ENCODE results near the gene OMA1. TPM values are rescaled to one million over a fixed set of nuclear protein-coding genes. Genes with fewer than 3 reads are reported as not detected.

OMA1 gene
- total and polyA plus RNA-seq, 10 of the 15 experiments (the other 5 are each of a cell fraction or from before 2014, with no cell fraction given) = 23.6 to 67.1 (median 47.1) TPM

DNA sequence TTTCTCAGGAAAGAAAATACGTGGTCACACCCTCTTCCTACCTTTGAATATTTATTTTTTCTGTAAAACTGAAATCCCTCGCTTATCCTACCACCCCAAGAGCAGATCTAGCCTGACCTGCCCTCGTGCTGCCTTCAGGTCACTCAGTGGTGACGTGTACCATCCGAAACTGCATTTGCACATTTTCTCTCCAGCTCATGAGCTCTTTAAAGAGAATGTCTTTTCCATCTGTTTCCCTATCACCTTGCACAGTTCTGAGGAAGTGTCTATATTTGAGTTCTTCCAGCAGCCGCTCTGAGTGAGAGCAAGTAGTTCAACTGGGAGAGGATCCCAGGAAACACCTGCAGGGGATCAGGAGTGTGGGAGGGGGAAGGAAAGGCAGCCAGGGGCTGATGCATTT is 91.7 kb downstream of the OMA1 start:
- H3K79me2 ChIP-seq (ENCODE audit: control insufficient read depth, insufficient read depth, low read length) = no peaks in the 10 kb centered on the region
- in situ Hi-C loops (cut with MboI) = no loop called here
- 34% methylated on average over 6 of the region's 6 CpGs for WGBS (ENCODE audit: insufficient coverage, insufficient replicate concordance, low lambda C conversion rate, missing lambda C conversion rate)
- RAD21 ChIA-PET (ENCODE audit: unreplicated experiment) = no interaction called here
- no peak for TF ChIP-seq MXI1 (IDR thresholded peaks at IDR 0.05; ENCODE audit: low read depth, low read length)
- FAIRE-seq = no peak
- H2AFZ ChIP-seq (ENCODE audit: control insufficient read depth, low read depth, low read length) = no peak overlapping the region
- CTCF ChIA-PET = no interaction called here
- no peak overlapping the region for H3K4me2 ChIP-seq (ENCODE audit: control insufficient read depth, insufficient read depth)
- H3K4me1 ChIP-seq (ENCODE audit: control insufficient read depth, insufficient read depth, low read length) = no peaks in the 10 kb centered on the region
- no peak overlapping the region for H3K4me3 ChIP-seq
- no peaks in the 10 kb centered on the region for H4K20me1 ChIP-seq (ENCODE audit: control insufficient read depth, insufficient read depth)
- H3K27me3 ChIP-seq (replicated peaks in 1 of 2; ENCODE audit: control insufficient read depth in 2 of 2, insufficient read depth in 2 of 2, low read length in 1 of 2) = no peaks in the 10 kb centered on the region; a peak in 1 of 4 replicates
- intact Hi-C loops (cut with micrococcal nuclease; ENCODE audit: unreplicated experiment) = no loop called here
- SMC1A ChIA-PET (ENCODE audit: uncharacterized antibody, unreplicated experiment) = no interaction called here
- no peak overlapping the region for H3K9ac ChIP-seq (ENCODE audit: control insufficient read depth, insufficient read depth, low read length)
- no TSS peak for BruUV-seq (replicated peaks)
- POLR2A ChIA-PET = no interaction called here
- no peak overlapping the region for H3K27ac ChIP-seq (ENCODE audit: control insufficient read depth, insufficient read depth)
- no peaks in the 10 kb centered on the region for H3K9me3 ChIP-seq (replicated peaks; ENCODE audit: control insufficient read depth, insufficient read depth, low read length)
- ATAC-seq = no peak
- no peak for DNase-seq (ENCODE audit: low read depth, low spot score)
- H3K36me3 ChIP-seq (ENCODE audit: control insufficient read depth in 2 of 2, insufficient read depth in 2 of 2, low read length in 1 of 2) = no peaks in the 10 kb centered on the region

DNA sequence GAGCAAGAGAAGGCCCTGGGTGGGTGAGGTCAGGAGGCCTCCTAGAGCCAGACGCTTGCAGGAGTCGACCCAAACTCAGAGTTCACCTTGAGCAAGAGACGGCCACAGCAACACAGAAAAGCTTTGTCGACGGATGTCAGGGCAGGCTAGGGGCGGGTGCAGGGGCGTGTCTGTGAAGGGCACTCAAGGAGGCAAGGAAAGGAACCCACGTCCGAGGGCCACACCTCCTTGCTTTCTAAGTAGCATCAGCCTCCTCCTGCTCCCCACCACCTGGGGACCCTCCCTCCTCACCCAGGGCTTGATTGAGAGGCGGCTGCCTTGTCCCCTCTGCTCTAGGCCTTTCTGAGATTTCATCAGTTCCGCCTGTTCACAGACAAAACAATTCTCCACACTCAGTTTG is 92.1 kb downstream of the OMA1 start:
- H3K27me3 ChIP-seq (replicated peaks in 1 of 2; ENCODE audit: control insufficient read depth in 2 of 2, insufficient read depth in 2 of 2, low read length in 1 of 2) = no peaks in the 10 kb centered on the region; a peak in 1 of 4 replicates
- WGBS (ENCODE audit: insufficient coverage, insufficient replicate concordance, low lambda C conversion rate, missing lambda C conversion rate) = 44% methylated on average over 11 of the region's 11 CpGs
- no peak overlapping the region for H3K27ac ChIP-seq (ENCODE audit: control insufficient read depth, insufficient read depth)
- H3K36me3 ChIP-seq (ENCODE audit: control insufficient read depth in 2 of 2, insufficient read depth in 2 of 2, low read length in 1 of 2) = no peaks in the 10 kb centered on the region
- RAD21 ChIA-PET (ENCODE audit: unreplicated experiment) = no interaction called here
- H3K9me3 ChIP-seq (replicated peaks; ENCODE audit: control insufficient read depth, insufficient read depth, low read length) = no peaks in the 10 kb centered on the region
- H3K4me3 ChIP-seq = no peak overlapping the region
- no peaks in the 10 kb centered on the region for H4K20me1 ChIP-seq (ENCODE audit: control insufficient read depth, insufficient read depth)
- in situ Hi-C loops (cut with MboI) (no loop called here), intact Hi-C loops (cut with micrococcal nuclease; ENCODE audit: unreplicated experiment) (no loop called here)
- ATAC-seq = no peak
- no peak overlapping the region for H2AFZ ChIP-seq (ENCODE audit: control insufficient read depth, low read depth, low read length)
- CTCF ChIA-PET = interaction anchor here (0.6 kb wide), 1 partner anchor 767 kb away, joined by 3 read pairs; no protein-coding TSS in a partner anchor
- FAIRE-seq = no peak
- H3K4me2 ChIP-seq (ENCODE audit: control insufficient read depth, insufficient read depth) = no peak overlapping the region
- SMC1A ChIA-PET (ENCODE audit: uncharacterized antibody, unreplicated experiment) = no interaction called here
- BruUV-seq (replicated peaks) = no TSS peak
- DNase-seq (ENCODE audit: low read depth, low spot score) = no peak
- POLR2A ChIA-PET = no interaction called here
- no peaks in the 10 kb centered on the region for H3K4me1 ChIP-seq (ENCODE audit: control insufficient read depth, insufficient read depth, low read length)
- no peak overlapping the region for H3K9ac ChIP-seq (ENCODE audit: control insufficient read depth, insufficient read depth, low read length)
- H3K79me2 ChIP-seq (ENCODE audit: control insufficient read depth, insufficient read depth, low read length) = no peaks in the 10 kb centered on the region
- TF ChIP-seq RAD51 (IDR thresholded peaks at IDR 0.05) = no peak
- TF ChIP-seq, protein P1, sequence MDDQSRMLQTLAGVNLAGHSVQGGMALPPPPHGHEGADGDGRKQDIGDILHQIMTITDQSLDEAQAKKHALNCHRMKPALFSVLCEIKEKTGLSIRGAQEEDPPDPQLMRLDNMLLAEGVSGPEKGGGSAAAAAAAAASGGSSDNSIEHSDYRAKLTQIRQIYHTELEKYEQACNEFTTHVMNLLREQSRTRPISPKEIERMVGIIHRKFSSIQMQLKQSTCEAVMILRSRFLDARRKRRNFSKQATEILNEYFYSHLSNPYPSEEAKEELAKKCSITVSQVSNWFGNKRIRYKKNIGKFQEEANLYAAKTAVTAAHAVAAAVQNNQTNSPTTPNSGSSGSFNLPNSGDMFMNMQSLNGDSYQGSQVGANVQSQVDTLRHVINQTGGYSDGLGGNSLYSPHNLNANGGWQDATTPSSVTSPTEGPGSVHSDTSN (IDR thresholded peaks at IDR 0.05; ENCODE audit: insufficient replicate concordance, low read depth, low read length) = no peak
- TF ChIP-seq POLR2AphosphoS5 (IDR thresholded peaks at IDR 0.05; ENCODE audit: low read length) = no peak
- TF ChIP-seq, protein P2, sequence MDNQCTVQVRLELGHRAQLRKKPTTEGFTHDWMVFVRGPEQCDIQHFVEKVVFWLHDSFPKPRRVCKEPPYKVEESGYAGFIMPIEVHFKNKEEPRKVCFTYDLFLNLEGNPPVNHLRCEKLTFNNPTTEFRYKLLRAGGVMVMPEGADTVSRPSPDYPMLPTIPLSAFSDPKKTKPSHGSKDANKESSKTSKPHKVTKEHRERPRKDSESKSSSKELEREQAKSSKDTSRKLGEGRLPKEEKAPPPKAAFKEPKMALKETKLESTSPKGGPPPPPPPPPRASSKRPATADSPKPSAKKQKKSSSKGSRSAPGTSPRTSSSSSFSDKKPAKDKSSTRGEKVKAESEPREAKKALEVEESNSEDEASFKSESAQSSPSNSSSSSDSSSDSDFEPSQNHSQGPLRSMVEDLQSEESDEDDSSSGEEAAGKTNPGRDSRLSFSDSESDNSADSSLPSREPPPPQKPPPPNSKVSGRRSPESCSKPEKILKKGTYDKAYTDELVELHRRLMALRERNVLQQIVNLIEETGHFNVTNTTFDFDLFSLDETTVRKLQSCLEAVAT (IDR thresholded peaks at IDR 0.05) = no peak
- no peak for TF ChIP-seq EGR1 (IDR thresholded peaks at IDR 0.05; ENCODE audit: borderline replicate concordance in 1 of 2, low read depth in 2 of 2, low read length in 2 of 2)
- TF ChIP-seq, protein P3, sequence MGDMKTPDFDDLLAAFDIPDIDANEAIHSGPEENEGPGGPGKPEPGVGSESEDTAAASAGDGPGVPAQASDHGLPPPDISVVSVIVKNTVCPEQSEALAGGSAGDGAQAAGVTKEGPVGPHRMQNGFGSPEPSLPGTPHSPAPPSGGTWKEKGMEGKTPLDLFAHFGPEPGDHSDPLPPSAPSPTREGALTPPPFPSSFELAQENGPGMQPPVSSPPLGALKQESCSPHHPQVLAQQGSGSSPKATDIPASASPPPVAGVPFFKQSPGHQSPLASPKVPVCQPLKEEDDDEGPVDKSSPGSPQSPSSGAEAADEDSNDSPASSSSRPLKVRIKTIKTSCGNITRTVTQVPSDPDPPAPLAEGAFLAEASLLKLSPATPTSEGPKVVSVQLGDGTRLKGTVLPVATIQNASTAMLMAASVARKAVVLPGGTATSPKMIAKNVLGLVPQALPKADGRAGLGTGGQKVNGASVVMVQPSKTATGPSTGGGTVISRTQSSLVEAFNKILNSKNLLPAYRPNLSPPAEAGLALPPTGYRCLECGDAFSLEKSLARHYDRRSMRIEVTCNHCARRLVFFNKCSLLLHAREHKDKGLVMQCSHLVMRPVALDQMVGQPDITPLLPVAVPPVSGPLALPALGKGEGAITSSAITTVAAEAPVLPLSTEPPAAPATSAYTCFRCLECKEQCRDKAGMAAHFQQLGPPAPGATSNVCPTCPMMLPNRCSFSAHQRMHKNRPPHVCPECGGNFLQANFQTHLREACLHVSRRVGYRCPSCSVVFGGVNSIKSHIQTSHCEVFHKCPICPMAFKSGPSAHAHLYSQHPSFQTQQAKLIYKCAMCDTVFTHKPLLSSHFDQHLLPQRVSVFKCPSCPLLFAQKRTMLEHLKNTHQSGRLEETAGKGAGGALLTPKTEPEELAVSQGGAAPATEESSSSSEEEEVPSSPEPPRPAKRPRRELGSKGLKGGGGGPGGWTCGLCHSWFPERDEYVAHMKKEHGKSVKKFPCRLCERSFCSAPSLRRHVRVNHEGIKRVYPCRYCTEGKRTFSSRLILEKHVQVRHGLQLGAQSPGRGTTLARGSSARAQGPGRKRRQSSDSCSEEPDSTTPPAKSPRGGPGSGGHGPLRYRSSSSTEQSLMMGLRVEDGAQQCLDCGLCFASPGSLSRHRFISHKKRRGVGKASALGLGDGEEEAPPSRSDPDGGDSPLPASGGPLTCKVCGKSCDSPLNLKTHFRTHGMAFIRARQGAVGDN (IDR thresholded peaks at IDR 0.05) = no peak
- TF ChIP-seq CHD4 (IDR thresholded peaks at IDR 0.05) = no peak

All from GM12878 (cell line).